Measurements from ENCODE around the gene SLC45A1. TPM values are rescaled to one million over a fixed set of nuclear protein-coding genes. Genes with fewer than 3 reads are reported as not detected.

SLC45A1 gene
- total and polyA plus RNA-seq, 7 experiments from 2014 or later, result 0.15 to 1.5 (median 1.2) TPM

DNA sequence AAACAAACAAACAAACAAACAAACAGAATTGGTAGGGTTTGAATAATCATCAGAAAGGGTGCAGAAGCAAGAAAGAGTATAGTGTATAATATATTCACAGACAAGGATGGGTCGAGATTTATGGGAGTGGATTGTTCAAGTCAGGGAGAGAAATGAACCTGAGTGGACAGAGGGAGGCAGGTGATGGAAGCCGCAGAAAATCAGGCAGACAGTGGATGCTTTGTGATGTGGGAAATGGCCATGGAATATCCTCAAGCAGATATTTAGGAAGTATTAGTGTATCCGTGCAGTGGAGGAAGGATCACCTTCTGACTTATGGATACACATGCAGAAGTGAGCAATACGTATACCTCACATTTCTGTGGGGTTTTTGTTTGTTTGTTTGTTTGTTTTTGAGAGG lies 14.0 kb upstream of the SLC45A1 start:
- ChIA-PET POLR2A (no interaction called here), CTCF (no interaction called here)

DNA sequence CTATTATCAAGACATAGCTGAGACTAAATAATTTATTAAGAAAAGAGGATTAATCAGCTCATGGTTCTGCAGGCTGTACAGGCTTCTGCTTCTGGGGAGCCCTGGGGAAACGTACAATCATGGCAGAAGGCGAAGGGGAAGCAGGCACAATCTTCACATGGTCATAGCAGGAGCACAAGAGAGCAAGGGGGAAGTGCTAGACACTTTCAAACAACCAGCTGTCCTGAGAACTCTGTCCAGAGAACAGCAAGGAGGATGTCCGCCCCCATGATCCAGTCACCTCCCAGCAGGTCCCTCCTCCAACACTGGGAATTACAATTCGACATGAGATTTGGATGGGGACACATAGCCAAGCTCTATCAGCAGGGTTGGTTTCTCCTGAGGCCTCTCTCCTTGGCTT lies 10.3 kb upstream of the SLC45A1 start:
- peaks cover 0 to 6% (median 0%) of the 10 kb centered on the region in 11 donors for H3K9me3 Mint-ChIP-seq
- Histone ChIP-seq H3K9me3 (ENCODE audit: control insufficient read depth in 2 of 3, low read length in 3 of 3) (no peaks in the 10 kb centered on the region), H3K4me3 (ENCODE audit: low read length) (no peak overlapping the region), H3K4me1 (ENCODE audit: control insufficient read depth in 2 of 2, insufficient read depth in 2 of 2, low read length in 2 of 2) (no peaks in the 10 kb centered on the region), H3K27me3 (ENCODE audit: control insufficient read depth in 2 of 2, insufficient read depth in 2 of 2, low read length in 2 of 2) (no peaks in the 10 kb centered on the region), H3K36me3 (ENCODE audit: control insufficient read depth in 2 of 3, insufficient read depth in 3 of 3, low read length in 3 of 3) (no peaks in the 10 kb centered on the region), H3K27ac (ENCODE audit: low read depth, low read length) (no peak overlapping the region)
- ATAC-seq (no peak), DNase-seq (no peak)
- POLR2A ChIA-PET, result no interaction called here
- no peak overlapping the region for H3K4me3 Mint-ChIP-seq
- H3K4me1 Mint-ChIP-seq, result no peaks in the 10 kb centered on the region
- intact Hi-C loops (cut with micrococcal nuclease), result no loop called here
- CTCF ChIA-PET, result interaction anchor here (0.8 kb wide), 1 partner anchor 292 kb away, joined by 4 read pairs; no protein-coding TSS in a partner anchor
- no peak overlapping the region for H3K27ac Mint-ChIP-seq
- no peaks in the 10 kb centered on the region for H3K36me3 Mint-ChIP-seq
- H3K27me3 Mint-ChIP-seq, result peaks cover 0 to 13% (median 4%) of the 10 kb centered on the region in 5 donors

More for the DNA sequence above, 14.0 kb upstream of the SLC45A1 start:
- Histone ChIP-seq H3K4me1 (ENCODE audit: control insufficient read depth in 2 of 2, insufficient read depth in 2 of 2, low read length in 2 of 2) (no peaks in the 10 kb centered on the region), H3K27ac (ENCODE audit: low read depth, low read length) (no peak overlapping the region), H3K9me3 (ENCODE audit: control insufficient read depth in 2 of 3, low read length in 3 of 3) (no peaks in the 10 kb centered on the region), H3K27me3 (ENCODE audit: control insufficient read depth in 2 of 2, insufficient read depth in 2 of 2, low read length in 2 of 2) (no peaks in the 10 kb centered on the region), H3K4me3 (ENCODE audit: low read length) (no peak overlapping the region), H3K36me3 (ENCODE audit: control insufficient read depth in 2 of 3, insufficient read depth in 3 of 3, low read length in 3 of 3) (no peaks in the 10 kb centered on the region)
- DNase-seq (no peak), ATAC-seq (no peak)
- peaks cover 0 to 5% (median 0%) of the 10 kb centered on the region in 7 donors for H3K4me1 Mint-ChIP-seq
- H3K36me3 Mint-ChIP-seq, result no peaks in the 10 kb centered on the region
- no peak overlapping the region for H3K27ac Mint-ChIP-seq
- H3K9me3 Mint-ChIP-seq, result no peaks in the 10 kb centered on the region
- H3K27me3 Mint-ChIP-seq, result peaks cover 0 to 14% (median 7%) of the 10 kb centered on the region in 5 donors
- H3K4me3 Mint-ChIP-seq, result no peak overlapping the region
- intact Hi-C loops (cut with micrococcal nuclease), result no loop called here

DNA sequence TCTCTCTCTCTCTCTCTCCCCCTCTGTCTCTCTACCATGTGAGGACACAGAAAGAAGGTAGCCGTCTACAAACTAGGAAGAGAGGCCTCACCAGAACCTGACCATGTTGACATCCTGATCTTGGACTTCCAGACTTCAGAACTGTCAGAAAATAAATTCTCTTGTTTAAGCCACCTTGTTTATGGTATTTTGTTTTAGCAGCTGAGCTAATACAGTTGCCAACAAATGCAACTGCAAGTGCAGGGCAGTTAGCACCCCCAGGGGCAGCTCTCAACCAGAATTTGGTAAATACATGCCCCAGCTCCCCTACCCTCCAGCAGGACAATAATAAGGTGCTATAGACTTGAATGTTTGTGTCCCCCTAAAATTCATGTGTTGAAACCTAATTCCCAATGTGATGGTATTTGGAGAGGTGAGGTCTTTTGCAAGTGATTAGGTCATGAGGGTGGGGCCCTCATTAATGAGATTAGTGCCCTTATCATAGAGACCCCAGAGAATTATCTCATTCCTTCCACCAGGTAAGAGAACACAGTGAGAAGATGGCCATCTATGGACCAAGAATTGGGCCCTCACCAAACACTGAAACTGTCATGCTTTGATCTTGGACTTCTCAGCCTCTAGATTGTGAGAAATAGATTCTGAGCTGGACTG lies 6.7 kb upstream of the SLC45A1 start:
- Histone ChIP-seq H3K27me3 (ENCODE audit: control insufficient read depth in 2 of 2, insufficient read depth in 2 of 2, low read length in 2 of 2) (peaks cover 5 to 8% of the 10 kb centered on the region in 2 donors), H3K36me3 (ENCODE audit: control insufficient read depth in 2 of 3, insufficient read depth in 3 of 3, low read length in 3 of 3) (no peaks in the 10 kb centered on the region), H3K27ac (ENCODE audit: low read depth, low read length) (no peak overlapping the region), H3K9me3 (ENCODE audit: control insufficient read depth in 2 of 3, low read length in 3 of 3) (no peaks in the 10 kb centered on the region), H3K4me1 (ENCODE audit: control insufficient read depth in 2 of 2, insufficient read depth in 2 of 2, low read length in 2 of 2) (no peaks in the 10 kb centered on the region), H3K4me3 (ENCODE audit: low read length) (no peak overlapping the region)
- ATAC-seq (no peak), DNase-seq (no peak)
- Mint-ChIP-seq H3K27ac (no peak overlapping the region), H3K9me3 (peaks cover 0 to 6% (median 0%) of the 10 kb centered on the region in 11 donors), H3K4me1 (peaks cover 3 to 18% (median 12%) of the 10 kb centered on the region in 7 donors), H3K36me3 (no peaks in the 10 kb centered on the region), H3K4me3 (no peak overlapping the region), H3K27me3 (peaks cover 7 to 37% (median 27%) of the 10 kb centered on the region in 5 donors)
- intact Hi-C loops (cut with micrococcal nuclease), result no loop called here
- CTCF ChIA-PET, result interaction anchor here (0.6 to 7.1 kb wide), 4 partner anchors 116 to 328 kb away, joined by 3 to 85 read pairs (median 4); no protein-coding TSS in a partner anchor
- POLR2A ChIA-PET, result interaction anchor here (1.1 kb wide), 1 partner anchor 12 kb away, joined by 7 read pairs; no protein-coding TSS in a partner anchor

DNA sequence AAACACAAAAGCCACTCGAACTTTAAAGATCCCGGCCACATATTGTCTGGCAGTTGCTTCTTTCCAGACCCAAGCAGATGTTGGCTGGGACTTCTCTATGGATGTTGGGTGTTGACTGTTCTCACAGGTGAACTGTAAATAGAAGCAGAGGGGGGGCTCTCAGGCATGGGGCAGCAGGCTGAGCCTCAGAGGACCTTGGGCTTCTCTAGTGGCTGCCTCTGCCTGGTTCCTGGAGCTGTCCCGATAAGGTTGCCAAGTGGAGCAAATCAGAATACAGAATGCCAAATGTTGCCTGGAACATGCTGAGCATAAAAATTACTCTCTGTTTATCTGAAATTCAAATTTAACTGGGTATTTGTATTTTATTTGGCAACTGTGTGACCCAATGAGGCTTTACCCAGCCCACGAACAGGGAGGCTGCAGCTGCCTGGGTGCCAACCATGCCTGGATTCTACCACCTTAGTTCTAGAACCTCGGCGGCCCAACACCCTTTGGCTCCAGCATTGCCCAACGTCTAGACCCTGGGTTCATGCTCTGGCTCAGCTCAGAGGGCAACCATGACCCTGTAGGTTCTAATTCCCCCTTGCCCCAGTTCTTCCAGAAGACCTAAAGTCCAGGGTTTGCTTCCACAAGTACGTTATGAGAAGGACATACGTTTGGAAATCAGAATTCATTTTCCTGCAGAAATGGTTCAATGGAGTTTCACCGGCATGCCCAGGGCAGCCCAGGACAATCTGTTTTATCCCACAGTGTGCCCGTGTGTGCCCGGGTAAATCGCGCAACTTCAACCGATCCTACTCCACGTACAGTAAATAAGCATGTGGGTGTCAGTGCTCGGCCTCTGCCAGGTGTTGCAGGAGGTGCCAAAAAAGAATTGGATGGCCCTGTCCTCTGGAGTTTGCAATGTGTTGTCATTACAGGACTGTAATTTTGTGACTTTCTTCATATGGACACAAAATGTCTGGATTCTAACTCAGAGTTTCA lies 5.4 kb upstream of the SLC45A1 start:
- Histone ChIP-seq H3K27me3 (ENCODE audit: control insufficient read depth in 2 of 2, insufficient read depth in 2 of 2, low read length in 2 of 2) (peaks cover 5 to 8% of the 10 kb centered on the region in 2 donors), H3K9me3 (ENCODE audit: control insufficient read depth in 2 of 3, low read length in 3 of 3) (no peaks in the 10 kb centered on the region), H3K4me1 (ENCODE audit: control insufficient read depth in 2 of 2, insufficient read depth in 2 of 2, low read length in 2 of 2) (peaks cover under 1 to 1% of the 10 kb centered on the region in 2 donors), H3K27ac (ENCODE audit: low read depth, low read length) (no peak overlapping the region), H3K36me3 (ENCODE audit: control insufficient read depth in 2 of 3, insufficient read depth in 3 of 3, low read length in 3 of 3) (no peaks in the 10 kb centered on the region), H3K4me3 (ENCODE audit: low read length) (no peak overlapping the region)
- ChIA-PET POLR2A (no interaction called here), CTCF (interaction anchor here (1.0 to 7.1 kb wide), 3 partner anchors 281 to 297 kb away, joined by 4 to 85 read pairs (median 17); no protein-coding TSS in a partner anchor)
- no peak for DNase-seq
- no peak for ATAC-seq
- Mint-ChIP-seq H3K4me1 (peaks cover 6 to 20% (median 16%) of the 10 kb centered on the region in 7 donors), H3K36me3 (no peaks in the 10 kb centered on the region), H3K27me3 (peaks cover 7 to 43% (median 33%) of the 10 kb centered on the region in 5 donors), H3K4me3 (peak overlapping the region in 1 of 10 donors; percentile 12), H3K27ac (no peak overlapping the region), H3K9me3 (peaks cover 0 to 6% (median 0%) of the 10 kb centered on the region in 11 donors)
- intact Hi-C loops (cut with micrococcal nuclease), result no loop called here

DNA sequence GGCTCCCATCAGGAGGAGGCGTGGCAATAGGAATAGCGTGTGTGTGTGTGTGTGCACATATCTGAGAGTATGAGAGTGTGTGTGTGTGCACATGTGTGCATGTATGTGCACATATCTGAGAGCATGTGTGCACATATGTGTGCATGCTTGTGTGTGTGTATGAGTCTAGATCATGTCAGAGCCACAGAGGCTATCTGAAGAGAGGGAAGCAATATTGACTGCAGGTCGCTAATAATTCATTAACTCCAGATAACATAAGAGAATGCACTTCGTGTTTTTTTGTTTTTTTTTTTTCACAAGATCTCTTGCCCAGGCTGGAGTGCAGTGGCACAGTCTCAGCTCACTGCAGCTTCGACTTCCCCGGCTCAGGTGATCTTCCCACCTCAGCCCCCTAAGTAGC lies 4.7 kb upstream of the SLC45A1 start:
- peaks cover 6 to 21% (median 18%) of the 10 kb centered on the region in 7 donors for H3K4me1 Mint-ChIP-seq
- Histone ChIP-seq H3K27ac (ENCODE audit: low read depth, low read length) (no peak overlapping the region), H3K4me1 (ENCODE audit: control insufficient read depth in 2 of 2, insufficient read depth in 2 of 2, low read length in 2 of 2) (peaks cover 4 to 5% of the 10 kb centered on the region in 2 donors), H3K36me3 (ENCODE audit: control insufficient read depth in 2 of 3, insufficient read depth in 3 of 3, low read length in 3 of 3) (no peaks in the 10 kb centered on the region), H3K4me3 (ENCODE audit: low read length) (no peak overlapping the region), H3K9me3 (ENCODE audit: control insufficient read depth in 2 of 3, low read length in 3 of 3) (no peaks in the 10 kb centered on the region), H3K27me3 (ENCODE audit: control insufficient read depth in 2 of 2, insufficient read depth in 2 of 2, low read length in 2 of 2) (peaks cover 5 to 8% of the 10 kb centered on the region in 2 donors)
- ATAC-seq, result no peak
- no peak for DNase-seq
- no peak overlapping the region for H3K27ac Mint-ChIP-seq
- peak overlapping the region in 1 of 10 donors; percentile 12 for H3K4me3 Mint-ChIP-seq
- no peaks in the 10 kb centered on the region for H3K36me3 Mint-ChIP-seq
- H3K27me3 Mint-ChIP-seq, result peaks cover 7 to 43% (median 33%) of the 10 kb centered on the region in 5 donors
- ChIA-PET CTCF (interaction anchor here (1.1 to 7.1 kb wide), 3 partner anchors 282 to 333 kb away, joined by 3 to 85 read pairs (median 17); no protein-coding TSS in a partner anchor), POLR2A (no interaction called here)
- intact Hi-C loops (cut with micrococcal nuclease), result no loop called here
- peaks cover 0 to 6% (median 0%) of the 10 kb centered on the region in 11 donors for H3K9me3 Mint-ChIP-seq

Measured in naive thymus-derived CD4-positive, alpha-beta T cell (primary cell).